G401 (cell line): Measurements from ENCODE around the gene KCNE3. TPM values are rescaled to one million over a fixed set of nuclear protein-coding genes. Genes with fewer than 3 reads are reported as not detected.

ENCODE experiments used
- DNase-seq: peaks from one replicate; pipeline ENCODE4 v3.0.0-alpha.2; 2015; ENCODE audit warnings: low spot score
- in situ Hi-C: cut with HindIII; loops from 2 replicates; pipeline ENCODE4 v1.10.0; 2016; ENCODE audit warnings: low sequenced_read_pairs, mixed read lengths
- total RNA-seq: library from RNA; depleted of rRNA; stranded (reverse); fragments of >200 nt; shearing (Covaris generic); gene quantifications from 2 replicates; pipeline ENCODE4 v1.2.3, GENCODE V29; 2014; rRNA removed

The KCNE3 gene
- total RNA-seq, result not detected in 2 replicates

- in situ Hi-C loops, result no loop called here
- no peak for DNase-seq
Observed at GRCh38 chr11:74466916-74467885, at the start of gene KCNE3. Gene KCNE3 (minus strand): TSS chr11:74467549. CDS start chr11:74457563, 9,986 bp downstream.

- in situ Hi-C loops, result no loop called here
- DNase-seq, result no peak
Observed at GRCh38 chr11:74507582-74507981, 40.2 kb upstream of the KCNE3 start.

GRCh38 chr11:74506823-74507222, 39.5 kb upstream of the KCNE3 start:
- in situ Hi-C loops, result no loop called here
- DNase-seq, result no peak

- DNase-seq, result no peak
- in situ Hi-C loops, result no loop called here
Observed at GRCh38 chr11:74505911-74506310, 38.6 kb upstream of the KCNE3 start.

- in situ Hi-C loops, result no loop called here
- no peak for DNase-seq
Observed at GRCh38 chr11:74504100-74504691, 36.8 kb upstream of the KCNE3 start.

- DNase-seq, result no peak
- in situ Hi-C loops, result no loop called here
Observed at GRCh38 chr11:74494916-74495315, 27.6 kb upstream of the KCNE3 start.

- in situ Hi-C loops, result no loop called here
- peak; percentile 35 for DNase-seq
Observed at GRCh38 chr11:74493791-74494630, 26.7 kb upstream of the KCNE3 start.

- peak; percentile 98 for DNase-seq
- in situ Hi-C loops, result no loop called here
Observed at GRCh38 chr11:74492974-74493790, 25.8 kb upstream of the KCNE3 start, which contains the start of gene LIPT2. Gene LIPT2 (minus strand): TSS chr11:74493724. CDS start chr11:74493703, 21 bp downstream.

- in situ Hi-C loops, result no loop called here
Observed at GRCh38 chr11:74492084-74492483, 24.7 kb upstream of the KCNE3 start.

GRCh38 chr11:74490941-74491340, 23.6 kb upstream of the KCNE3 start:
- in situ Hi-C loops, result no loop called here

More at GRCh38 chr11:74492084-74492483, 24.7 kb upstream of the KCNE3 start:
- no peak for DNase-seq

GRCh38 chr11:74487875-74488274, 20.5 kb upstream of the KCNE3 start:
- in situ Hi-C loops, result no loop called here
- DNase-seq, result no peak

More at GRCh38 chr11:74490941-74491340, 23.6 kb upstream of the KCNE3 start:
- DNase-seq, result no peak

GRCh38 chr11:74485868-74486267, 18.5 kb upstream of the KCNE3 start:
- in situ Hi-C loops, result no loop called here
- no peak for DNase-seq

- no peak for DNase-seq
- in situ Hi-C loops, result no loop called here
Observed at GRCh38 chr11:74480688-74481417, 13.5 kb upstream of the KCNE3 start.

- no peak for DNase-seq
- in situ Hi-C loops, result no loop called here
Observed at GRCh38 chr11:74479732-74480123, 12.4 kb upstream of the KCNE3 start.

GRCh38 chr11:74478877-74479731, 11.8 kb upstream of the KCNE3 start:
- no peak for DNase-seq
- in situ Hi-C loops, result no loop called here

- in situ Hi-C loops, result no loop called here
Observed at GRCh38 chr11:74476536-74476935, 9.2 kb upstream of the KCNE3 start.

GRCh38 chr11:74474316-74474715, 7.0 kb upstream of the KCNE3 start:
- DNase-seq, result no peak
- in situ Hi-C loops, result no loop called here

More at GRCh38 chr11:74476536-74476935, 9.2 kb upstream of the KCNE3 start:
- DNase-seq, result no peak
